IPS-NIHi7 (cell line): ENCODE results near the gene MAP2K4.
"Not testable (repeated sequence)": the region's sequence is repeated elsewhere in the genome, so short reads cannot be mapped to it uniquely, and the experiment has no call there.

ENCODE experiments used
- DNase-seq: peaks from one replicate; pipeline ENCODE4 v3.0.0; 2012; ENCODE audit warnings: mixed read lengths; ENCODE audit errors: extremely low spot score

The MAP2K4 gene

GRCh38 chr17:12140685-12141084 lies 120.0 kb downstream of the MAP2K4 start:
- no peak for DNase-seq

- not testable (repeated sequence) for DNase-seq
Observed at GRCh38 chr17:12162187-12162586, 141.5 kb downstream of the MAP2K4 start.

GRCh38 chr17:12164085-12164484 lies 143.4 kb downstream of the MAP2K4 start:
- DNase-seq, result no peak

GRCh38 chr17:12178644-12179330 lies 158.1 kb downstream of the MAP2K4 start:
- DNase-seq, result no peak

- DNase-seq, result peak; percentile 52
Observed at GRCh38 chr17:12180644-12181261, 160.1 kb downstream of the MAP2K4 start.

- DNase-seq, result no peak
Observed at GRCh38 chr17:12187658-12188057, 167.0 kb downstream of the MAP2K4 start.

GRCh38 chr17:12193144-12193735 lies 172.6 kb downstream of the MAP2K4 start:
- DNase-seq, result no peak
